Measurements from ENCODE around the gene FILIP1.
A peak's percentile ranks its signal among the peaks of the same experiment; 100 is the strongest.

FILIP1 gene

DNA sequence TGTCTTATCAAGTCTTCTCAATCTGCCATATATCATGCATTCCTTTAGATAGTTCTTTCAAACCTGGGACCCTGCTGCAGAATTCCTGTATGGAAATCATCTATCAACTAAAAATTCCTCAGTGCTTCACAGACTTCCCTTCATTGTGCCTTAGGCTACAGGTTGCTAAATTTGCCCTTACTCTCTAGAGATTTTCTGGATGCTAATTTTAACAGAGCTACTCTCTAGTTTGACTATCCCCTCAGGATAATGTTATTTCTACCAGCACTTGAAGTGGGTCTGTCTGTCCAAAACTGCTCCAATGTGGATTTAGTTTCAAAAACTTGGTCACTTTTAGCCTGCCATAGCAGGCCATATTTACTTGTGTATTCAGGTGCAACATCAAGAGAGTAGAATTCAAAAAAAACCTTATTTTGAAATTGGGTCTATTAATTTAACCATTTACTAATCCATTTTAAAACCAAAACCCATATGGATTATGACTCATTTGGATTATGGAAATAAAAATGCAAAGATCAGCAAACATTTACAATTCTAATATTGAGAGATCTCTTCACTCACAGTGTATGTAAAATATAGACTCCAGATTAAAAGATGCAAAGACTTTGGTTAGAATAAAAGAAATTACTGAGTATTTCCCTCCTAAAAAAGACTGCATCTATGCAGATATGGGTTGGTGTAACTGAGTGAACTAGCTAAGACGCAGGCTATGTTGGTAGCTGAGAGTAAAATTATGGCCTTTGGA, 236.1 kb downstream of the FILIP1 start:
- DNase-seq = no peak

DNA sequence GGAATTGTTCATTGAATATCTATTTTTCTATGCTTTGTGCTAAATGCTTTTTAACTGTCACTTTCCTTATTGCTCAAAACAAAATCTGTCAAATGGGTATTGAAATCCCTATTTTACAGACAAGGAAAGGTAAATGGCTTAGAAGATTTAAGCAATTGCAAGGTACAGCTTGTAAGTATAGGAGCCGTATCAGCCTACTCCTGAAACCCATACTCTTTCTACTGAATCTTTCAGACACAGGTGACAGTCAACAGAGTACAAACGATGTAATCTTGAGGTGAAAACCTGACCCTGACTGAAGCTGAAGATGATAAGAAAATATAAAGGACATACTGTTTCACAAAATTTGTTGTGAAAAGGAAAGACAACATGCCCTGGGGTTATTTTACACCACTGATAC, 243.0 kb downstream of the FILIP1 start:
- no peak for DNase-seq

DNA sequence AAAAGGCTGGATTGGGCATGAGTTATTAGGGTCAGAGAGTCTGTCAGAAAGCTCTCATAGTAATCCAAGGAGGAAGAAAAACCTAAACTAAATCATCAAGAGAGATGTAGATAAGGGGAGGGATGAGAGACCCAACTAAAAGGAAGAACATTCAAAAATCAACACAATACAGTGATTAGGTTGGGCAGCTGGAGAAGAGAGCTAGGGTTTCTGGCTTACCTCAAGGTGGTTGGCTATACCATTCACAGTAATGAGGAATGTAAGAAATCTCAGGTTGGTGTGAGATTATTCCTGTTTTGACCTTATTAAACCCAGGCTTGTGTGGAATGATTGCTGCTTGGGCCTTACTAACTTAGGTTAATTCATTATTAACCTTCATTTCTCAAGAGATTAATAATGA, 243.8 kb downstream of the FILIP1 start:
- no peak for DNase-seq

DNA sequence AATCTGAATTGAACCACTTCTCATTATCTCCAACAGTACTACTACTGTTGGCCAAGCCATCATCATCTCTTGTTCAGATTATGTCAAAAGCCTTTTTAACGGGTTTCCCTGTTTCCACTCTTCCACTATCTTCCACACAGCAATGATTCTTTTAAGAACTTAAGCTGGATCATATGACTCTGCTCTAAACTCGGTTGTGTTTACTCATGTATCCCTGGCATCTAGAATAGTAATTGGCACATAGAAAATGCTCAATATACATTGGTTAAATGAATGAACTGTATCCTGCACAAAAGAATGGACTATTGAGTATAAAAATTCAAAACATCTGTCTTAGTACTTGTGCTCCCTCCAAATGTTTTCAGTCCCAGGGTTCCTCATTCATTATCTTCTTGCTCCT, 247.2 kb downstream of the FILIP1 start:
- DNase-seq = no peak

DNA sequence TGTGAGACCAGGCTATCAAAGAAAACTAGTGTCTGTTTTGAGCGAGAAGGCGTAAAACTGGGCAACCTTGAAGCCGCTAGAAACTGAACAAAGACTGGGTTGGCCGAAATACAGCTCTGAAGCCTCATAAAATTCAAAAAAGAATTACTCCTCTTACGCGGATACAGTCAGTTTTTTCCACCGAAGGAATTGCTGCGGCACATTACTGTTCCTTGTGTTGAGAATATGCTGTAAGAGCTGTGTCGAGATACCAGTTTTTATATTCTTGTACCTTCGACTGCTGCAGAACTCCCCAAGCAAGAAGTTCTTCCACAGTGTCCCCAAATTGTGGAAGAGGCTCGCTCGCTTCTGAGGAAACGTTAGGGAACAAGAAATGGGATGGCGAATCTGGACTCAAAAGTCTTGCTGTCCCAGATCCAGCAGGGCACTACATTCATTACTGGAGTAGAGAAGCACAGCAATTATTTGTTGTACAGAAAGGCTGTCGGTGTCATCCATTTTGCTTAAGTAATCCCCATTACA, 249.5 kb downstream of the FILIP1 start:
- no peak for DNase-seq

DNA sequence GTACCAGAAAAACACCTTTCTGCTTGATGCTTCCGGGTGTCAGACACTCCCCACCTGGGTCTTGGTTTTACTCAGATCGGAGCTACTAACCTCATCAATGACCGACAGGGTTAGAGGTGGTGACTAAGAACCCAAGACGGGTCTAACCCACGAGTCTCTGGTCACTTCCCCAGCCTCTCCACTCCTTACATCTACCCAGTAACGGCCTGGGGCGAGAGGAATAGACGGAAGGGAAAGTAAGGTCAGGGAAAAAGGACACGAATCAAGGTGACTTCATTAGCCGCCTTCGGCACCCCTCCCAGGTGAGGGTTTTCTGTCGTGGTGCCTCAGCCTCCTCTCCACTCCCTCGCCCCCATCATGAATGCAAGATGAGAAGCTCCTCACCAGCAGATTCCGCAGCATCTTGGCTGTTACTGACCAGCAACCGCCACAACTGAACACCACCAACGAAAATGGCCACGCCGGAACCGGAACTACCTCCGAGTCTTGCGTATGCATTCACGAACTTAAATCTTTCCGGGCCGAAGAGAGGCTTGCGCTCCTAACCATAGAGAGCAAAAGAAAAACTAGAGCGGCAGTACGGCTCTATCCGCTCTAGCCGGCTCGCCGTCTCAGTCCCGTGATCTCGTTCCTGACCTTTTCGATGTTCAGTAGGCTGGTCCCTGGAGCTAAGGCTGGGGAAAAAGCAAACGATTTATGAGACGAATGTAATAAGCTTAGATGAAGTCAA, 250.1 kb downstream of the FILIP1 start, which contains the start of gene COX7A2:
COX7A2 (minus strand) TSS at position 469 of the 730 bp plus-strand sequence; CDS start at position 402, 67 bp downstream.
- peak; percentile 94 for DNase-seq
